Stimulated activated CD8-positive, alpha-beta memory T cell treated with anti-CD3 and anti-CD28 coated beads, Interleukin-15, amount 100 ng/mL, for 24 hours (primary cell): ENCODE results near the gene KCNAB1.

Experiments used
- DNase-seq: peaks from one replicate; pipeline ENCODE4 v3.0.0-alpha.2; 2020; ENCODE audit warnings: low read depth

The KCNAB1 gene

DNA sequence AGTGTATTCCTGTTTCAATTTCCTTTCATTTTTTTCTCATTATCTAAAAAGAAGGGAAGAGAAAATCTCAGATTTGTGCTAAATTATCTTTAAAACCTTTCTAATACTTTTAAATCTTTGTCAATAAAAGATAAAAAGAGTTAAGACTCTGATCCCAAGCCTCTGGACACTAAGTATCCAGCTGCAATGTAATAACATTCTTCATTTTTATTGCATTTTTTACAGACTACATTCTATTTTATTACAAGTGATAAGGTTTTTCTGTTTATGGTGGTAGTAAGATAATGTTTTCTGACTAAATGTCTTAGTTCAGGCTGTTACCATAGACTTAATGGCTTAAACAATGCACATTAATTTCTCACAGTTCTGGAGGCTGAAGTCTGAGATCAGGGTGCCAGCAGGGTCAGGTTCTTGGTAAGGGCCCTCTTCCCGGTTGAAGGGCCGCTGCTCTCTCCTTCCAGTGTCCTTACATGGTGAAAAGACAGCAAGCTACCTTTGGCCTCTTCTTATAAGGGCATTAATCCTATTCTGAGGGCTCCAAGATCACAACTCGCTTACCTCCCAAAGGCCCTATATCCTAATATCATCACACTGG, 19.7 kb downstream of the KCNAB1 start:
- DNase-seq, result no peak

DNA sequence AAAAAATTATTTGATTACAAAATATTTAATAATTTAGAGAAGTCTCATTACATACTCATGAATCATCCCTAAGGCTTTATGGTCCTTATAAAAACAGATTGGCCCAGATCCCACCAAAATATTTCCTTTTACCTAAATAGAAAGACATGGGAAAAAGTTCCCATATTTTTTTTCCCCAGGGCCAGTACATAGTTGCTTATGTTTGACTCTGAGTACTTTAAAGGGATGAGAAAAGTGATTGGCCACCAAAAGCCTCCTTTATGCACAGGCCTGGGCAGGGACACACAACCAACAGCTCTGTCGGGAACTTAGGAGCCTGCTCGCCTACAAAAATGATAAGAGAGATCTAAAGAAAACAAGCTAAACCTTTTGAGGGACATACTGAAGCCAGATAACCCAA, 22.3 kb downstream of the KCNAB1 start:
- DNase-seq, result no peak

DNA sequence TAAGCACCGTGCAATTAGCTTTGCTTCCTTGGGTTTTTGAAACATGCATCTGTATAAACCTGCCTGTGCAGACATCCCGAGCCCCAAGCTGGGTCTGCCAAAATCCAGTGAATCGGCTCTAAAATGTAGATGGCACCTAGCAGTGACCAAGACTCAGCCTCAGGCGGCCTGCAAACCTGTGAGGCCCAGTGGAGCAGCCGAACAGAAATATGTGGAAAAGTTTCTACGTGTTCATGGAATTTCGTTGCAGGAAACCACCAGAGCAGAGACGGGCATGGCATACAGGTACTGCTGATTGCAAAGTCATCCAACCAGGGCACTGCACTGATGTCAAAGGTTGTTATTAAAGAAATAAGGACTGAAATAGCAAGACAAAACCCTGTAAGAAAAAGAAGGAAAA, 22.8 kb downstream of the KCNAB1 start:
- no peak for DNase-seq

DNA sequence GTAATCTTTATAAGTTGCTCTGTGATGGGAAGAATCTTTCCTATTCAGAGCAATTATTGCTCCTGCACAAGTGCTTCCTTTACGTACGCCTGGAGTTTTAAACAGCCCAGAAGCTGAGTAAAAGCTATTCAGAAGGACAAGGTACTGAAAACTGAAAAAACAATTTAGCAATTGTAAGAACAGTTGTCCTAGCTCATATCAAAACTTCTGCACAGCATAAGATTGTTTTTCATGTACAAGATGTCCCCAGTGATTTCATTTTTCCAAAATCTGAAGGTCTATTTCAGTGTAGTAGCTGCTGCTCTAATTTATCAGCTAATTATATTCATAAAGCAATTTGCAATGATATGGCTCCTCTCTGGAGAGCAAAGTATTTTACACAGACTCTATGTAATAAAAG, 23.7 kb downstream of the KCNAB1 start:
- DNase-seq, result no peak

DNA sequence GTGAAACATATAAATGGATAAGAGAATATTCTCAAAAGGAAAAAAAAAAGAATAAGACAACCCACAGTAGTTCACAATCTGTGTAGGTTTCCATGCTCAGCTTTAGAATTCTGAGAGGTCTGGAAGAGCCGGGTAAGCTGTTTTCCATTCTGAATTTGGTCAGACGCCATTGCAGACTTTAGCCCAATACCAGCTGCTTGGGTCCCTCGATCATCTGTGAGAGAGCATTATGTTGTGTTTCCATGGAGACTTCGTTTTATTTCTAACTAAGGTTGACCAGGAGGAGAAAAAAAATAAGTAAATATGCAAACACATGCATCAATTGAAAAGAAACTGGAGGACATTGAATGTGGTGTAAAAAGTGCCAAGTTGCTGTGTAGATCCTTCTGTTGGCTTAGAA, 25.5 kb downstream of the KCNAB1 start:
- DNase-seq, result no peak

DNA sequence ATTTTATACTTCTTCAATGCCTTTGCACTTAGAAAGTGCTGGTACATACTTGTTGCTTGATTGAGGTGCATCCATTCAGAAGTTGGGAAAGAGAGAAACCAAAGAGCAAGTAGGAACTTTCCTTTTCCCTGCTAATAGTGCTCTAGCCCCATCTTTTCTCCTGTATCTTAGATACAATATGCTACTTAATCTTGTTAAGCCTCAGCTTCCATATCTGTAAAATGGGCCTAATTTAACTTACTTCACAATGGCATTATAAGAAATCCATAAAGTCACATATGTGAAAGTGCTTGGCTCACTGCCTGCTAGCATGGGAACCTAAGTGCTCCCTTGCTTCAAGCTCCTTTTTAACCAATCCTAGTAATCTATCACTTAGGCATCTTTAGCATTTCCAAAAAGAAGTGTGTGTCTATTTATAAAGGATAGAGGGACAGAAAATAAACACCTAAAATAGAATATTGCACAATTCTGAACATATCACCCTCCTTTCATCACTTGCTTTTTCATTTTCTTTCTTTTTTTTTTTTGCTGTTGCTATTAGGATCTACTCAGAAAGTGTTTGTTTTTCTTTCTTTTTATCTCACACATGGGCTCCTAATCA, 28.1 kb downstream of the KCNAB1 start:
- no peak for DNase-seq

DNA sequence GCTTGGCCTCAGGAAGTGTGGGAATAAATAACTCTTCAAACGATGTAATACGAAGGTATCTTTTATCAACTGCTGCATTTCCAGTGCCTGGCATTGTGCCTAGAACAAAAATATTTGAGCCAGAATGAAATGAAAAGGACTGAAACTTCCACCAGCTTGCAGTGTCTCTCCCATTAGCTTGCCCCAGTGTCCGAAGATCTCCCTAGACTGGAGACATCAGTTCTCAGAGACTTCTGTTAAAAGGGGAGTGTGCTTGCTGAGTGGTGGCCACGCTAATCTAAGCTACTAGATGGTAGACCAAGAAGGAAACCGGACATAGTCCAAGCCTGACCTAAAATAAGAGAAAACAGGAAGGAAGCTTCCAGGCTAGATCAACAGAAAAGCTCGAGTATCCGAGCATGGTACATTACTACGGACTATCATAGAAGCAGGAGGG, 28.6 kb downstream of the KCNAB1 start:
- DNase-seq, result no peak

DNA sequence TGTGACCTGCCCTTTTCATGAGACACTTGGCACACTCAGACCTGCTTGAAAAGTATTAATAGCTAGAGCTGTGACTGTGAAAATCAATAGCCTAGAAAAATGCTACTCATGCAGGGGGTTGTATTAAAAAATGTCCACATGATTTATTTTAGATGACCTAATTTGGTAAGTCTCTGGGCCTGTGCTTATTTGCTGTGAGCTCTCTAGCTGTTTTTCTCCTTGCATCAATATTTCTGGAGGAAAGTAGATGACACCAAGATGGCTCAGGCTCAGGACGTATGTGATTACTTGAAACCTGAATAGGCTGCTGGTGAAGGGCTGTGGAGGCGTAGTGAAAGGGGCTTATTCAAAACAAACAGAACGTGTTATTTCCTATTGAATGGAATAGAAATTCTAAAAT, 29.5 kb downstream of the KCNAB1 start:
- DNase-seq, result no peak

DNA sequence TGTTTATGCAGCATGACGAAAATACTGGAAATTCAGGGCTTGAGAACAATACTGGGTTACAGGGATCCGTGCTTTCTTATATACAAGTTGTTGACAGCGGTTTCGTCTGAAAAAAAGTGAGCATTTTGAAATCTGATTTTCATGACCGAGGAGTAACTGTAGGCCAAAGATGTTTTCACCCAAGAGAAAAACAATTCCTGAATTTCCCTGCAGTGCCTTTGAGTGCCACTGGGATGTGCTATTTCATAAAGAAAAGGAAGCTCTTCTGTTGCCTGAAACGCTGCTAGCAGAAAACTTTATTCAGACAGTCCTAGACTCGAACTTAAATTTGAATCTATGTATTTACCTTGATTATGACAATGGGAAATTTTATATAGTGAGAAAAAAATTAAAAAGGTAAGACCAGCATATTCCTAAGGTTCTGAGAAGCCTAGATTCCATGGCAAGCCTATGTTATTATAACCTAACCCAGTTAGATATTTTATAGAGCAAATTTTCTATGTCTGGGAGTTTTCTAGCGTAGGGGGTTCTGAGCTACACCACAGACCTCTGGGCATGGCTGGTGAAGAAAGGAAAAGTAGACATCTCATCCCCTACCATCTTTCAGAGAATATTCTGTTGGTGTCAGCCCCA, 30.2 kb downstream of the KCNAB1 start:
- no peak for DNase-seq

DNA sequence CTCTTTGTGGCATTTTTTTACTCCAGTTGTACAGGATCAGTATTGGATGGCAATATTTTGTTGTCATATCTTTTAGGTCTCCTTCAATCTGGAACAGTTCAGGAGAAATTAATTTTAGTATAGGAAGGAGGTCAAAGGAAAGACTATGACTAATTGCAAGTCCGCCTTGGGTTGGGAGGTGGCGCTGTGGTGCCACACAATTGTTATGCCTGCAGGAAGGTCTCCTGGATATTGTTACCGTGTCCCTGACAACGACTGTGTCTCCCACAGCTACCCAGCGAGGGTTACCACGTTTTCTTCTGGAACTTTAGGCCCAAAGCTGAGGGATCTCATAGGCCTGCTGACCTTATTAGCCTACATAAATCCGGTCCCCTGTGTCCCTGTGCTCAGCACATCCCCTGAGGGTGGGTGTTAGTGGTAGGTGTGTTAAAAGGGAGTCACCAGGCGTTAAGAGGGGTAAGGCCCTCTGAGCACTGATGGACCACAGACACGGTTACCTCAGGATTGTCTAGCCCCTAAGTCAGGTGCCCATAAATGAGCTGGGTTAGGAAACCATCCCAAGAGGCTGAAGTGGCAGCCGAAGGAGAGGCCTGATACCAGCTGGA, 31.5 kb downstream of the KCNAB1 start:
- peak; percentile 12 for DNase-seq

DNA sequence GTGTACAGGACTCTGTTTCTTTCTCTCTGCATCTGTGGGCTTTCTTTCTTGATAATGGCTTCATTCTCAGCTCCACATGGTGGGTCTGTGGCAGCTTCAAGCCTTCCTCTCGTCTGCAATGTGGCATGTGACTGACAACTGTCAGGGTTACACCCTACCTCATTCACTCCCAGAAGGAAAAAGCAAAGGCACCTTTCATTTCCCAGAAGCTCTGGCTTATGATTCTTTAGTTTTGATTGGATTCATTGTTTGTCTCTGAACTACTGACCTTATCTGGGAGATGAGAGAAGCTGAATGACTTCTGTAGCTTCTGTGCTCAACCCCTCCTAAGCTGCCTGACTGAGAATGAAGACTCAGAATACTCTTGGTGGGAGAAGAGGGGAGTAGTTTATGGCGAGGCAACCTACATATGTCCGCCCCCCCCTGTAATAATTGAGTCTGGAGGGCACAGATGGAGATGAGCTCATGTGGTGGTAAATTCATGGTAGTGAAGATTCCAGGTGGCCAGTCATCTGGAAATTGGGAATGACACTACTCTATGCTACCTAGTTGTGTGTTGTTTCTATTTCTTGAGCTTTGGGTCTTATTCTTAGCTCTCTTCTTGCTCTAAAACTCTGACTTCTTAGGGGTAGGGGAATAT, 38.4 kb downstream of the KCNAB1 start:
- no peak for DNase-seq

DNA sequence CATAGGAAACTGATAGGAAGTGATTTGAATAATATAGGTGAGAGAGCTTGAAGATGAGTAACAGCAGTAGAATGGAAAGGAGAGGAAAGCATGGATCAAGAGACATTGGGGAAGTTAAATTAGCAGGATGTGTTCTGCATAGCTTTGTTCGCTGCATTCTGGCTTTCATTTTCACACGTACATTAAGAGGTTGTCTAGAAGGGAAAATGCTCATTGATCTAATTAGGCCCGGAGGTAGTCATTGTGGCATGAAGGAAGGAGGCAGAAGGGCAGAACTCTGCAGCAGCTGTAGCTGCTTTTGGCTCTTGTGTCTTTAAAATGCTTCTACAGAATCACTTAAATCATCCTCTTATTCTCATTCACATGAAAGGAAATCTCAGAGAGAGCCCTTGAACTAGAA, 40.3 kb downstream of the KCNAB1 start:
- DNase-seq, result no peak

DNA sequence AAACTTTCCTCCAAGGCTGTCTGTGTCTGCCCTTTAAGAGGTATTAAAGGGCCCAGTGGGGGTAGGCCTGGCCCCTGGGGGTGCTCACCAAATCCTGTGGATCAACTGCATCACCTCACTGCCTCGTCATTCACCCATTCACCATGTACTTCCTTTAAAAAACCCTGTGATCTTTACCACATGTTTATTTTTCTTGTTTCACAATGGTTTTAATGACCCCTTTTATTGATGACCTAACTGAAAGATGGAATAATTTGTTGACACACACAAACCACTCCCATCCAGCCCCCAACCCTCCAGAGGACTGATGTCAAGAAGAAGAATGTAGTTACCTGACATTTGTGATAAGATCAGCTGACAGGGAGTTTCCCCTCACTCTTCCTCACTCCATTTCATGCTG, 40.8 kb downstream of the KCNAB1 start:
- no peak for DNase-seq

DNA sequence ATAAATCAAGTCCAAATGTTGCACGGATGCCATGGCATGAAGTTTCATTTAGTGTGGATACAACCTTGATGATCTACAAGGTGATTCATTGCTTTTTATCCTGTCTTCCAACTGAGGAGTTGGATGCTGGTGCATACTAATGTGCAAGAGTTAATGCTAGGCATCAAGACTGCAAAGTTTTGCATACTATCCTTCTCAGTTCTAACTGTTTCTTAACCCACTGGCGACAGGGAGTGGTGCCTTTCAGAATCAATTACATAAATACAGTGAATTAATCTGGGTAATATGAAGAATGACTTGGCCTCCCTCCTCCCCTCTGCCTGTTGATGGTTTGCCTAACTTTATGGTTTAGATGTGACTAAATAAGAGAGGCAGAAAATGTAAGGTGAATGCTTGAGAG, 43.5 kb downstream of the KCNAB1 start:
- no peak for DNase-seq

DNA sequence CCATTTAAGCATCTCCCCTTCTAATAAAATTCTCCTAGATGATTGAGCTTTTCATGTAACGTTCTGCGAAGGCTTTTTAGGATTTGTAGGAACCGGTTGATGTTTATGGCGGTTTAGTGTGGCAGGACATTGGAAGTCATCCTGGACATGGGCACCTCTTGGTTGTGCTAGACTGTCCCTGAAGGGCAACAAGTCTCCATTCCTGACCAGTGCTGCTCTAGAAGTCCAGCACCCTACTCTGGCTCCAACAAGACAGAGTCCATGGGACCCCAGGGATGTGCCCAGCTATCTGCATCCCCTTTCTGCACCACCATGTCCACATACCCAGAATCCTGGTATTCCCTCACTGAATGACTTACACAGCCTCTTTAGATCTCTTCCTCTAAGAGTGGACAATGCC, 46.4 kb downstream of the KCNAB1 start:
- no peak for DNase-seq

DNA sequence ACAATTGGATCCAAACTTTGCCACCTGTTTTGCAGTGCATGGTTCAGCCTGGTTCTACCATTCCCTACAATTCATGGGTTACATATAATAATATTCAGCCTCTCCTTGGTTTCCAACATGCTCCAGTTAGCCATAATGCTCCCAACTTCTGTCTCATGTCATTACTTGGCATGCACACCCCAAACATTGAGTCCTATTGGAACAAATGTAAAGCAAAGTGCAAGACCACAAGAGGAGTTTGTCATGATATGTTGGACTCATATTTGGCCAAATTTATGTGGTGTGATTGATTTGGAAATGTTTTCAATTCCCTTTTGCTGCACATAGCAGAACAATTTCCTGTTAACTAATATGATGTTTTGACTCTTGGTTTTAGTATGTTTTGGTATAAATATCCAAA, 50.2 kb downstream of the KCNAB1 start:
- no peak for DNase-seq

DNA sequence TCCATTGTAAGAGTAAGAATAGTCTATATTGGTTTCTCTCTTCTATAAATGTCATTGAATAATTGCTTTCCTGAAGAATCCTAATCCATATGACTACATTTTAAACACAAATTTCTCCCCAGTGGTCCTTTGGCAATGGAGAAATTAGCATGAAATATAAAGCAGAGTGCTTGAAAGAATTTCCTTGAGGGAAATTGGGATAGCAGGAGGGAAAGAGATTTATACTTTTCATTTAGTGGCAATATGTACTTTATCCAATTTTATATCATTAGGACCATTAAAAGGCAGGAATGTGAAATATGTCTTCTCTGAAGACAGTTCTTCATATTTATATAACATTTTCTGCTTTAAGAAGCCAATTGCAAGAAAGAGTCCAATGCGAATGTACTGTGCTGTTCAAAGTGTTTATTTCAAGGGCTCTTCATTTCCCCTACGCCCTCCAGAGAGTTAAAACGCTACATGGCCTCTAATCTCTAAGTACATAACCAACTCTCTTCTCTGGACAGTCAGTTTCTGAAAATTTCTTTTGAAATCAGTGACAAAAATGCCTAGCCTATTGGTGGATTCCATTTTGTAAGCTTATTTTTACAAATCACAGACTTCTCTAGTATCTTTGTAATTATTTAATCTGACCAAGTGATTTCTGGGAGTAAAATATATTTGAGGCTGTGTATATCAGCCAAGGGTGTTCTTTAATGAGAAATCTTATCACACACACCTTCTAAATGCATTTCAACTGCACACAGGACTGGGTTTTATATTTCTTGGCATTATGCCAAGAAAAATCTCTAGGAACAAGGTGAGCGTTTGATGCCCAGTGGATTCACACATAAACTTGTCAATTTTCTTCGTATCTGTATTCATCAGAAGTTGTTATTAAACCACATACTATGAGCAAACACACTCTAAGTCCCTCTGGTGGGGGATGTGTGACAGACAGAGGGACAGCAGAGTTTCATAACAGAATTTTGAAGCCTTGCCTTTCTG, 51.2 kb downstream of the KCNAB1 start:
- no peak for DNase-seq

DNA sequence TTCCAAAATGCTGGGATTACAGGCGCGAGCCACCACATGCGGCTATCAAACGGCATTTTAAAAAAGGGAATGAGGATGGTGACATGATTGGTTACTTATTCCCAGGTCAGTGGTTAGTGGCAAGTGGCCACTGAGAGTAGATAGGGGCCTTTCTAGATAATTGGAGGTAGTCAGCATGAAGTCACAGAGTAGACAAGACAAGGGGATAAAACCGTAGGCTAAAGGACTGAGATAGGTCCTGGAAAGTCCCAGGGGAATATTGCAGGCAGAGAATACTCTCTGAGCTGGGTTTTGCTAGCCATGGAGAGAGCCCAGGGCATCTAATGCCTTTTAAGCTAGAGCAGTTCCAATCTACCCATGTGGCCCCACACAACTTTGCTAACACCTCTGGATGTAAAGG, 52.2 kb downstream of the KCNAB1 start:
- DNase-seq, result no peak

DNA sequence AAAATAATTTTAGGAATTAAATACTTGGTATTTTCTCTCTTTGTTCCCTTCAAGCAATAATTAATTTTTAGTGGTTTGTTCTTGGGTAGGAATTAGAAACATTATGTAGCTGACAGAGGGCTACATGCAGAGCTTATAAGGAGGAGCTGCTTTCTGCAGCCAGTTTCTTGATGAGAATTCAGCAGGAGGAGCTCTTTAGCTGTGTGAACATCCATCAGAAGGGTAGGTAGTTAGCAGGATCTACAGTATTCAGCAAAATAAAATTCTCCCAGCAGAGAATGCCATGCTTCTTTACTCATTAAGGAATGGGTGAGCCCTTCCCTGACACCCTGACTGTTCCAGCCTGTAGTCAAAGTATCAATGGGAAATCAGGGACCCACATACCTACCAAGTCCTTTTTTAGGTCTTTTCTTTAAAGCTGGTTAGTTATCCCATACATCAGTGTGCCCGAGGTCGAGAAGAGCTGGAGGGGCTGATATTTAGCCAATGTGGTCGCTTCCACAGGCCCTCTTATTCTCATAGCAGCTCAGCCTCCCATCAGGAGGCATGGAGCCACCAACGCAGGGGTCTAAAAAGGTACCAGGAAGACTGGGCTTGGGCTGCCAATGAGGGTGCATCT, 54.0 kb downstream of the KCNAB1 start:
- no peak for DNase-seq

DNA sequence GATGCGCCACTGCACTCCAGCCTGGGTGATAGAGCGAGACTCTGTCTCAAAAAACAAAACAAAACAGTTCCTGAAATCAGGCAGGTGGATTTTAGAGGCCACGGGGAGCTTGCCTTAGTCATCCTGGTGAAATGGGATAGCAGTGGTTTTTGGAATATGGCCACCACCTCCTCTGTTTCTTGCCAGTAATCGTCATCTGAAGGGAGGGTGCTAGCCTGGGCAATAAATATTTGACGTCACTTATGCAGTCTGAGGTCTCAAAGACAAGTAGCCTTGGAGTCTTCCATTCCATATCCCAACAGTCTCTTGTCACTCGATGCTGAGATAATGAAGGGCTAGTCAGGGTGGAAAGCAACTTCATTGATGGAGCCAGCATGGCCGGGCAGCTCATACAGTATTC, 55.2 kb downstream of the KCNAB1 start:
- DNase-seq, result no peak

DNA sequence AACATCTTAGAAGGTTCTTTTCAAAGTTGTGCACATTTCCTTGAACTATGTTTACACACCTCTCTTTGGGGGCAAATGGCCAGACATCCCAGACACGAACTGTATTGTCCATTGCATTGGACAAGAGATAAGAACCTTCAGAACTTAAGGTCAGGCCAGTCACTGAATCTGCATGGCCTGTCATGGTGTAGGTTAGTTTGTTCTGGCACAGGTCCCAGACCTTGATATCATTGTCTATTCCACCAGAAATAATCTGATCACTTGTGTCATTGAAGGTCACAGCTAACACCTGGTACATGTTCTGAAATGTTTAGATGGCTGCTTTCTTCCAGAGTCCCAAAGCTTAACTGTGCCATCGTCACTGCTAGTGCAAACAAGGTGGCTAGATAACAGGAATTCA, 55.7 kb downstream of the KCNAB1 start:
- DNase-seq, result no peak
